Measurements from ENCODE around the gene TSSK2.

TSSK2 gene

DNA sequence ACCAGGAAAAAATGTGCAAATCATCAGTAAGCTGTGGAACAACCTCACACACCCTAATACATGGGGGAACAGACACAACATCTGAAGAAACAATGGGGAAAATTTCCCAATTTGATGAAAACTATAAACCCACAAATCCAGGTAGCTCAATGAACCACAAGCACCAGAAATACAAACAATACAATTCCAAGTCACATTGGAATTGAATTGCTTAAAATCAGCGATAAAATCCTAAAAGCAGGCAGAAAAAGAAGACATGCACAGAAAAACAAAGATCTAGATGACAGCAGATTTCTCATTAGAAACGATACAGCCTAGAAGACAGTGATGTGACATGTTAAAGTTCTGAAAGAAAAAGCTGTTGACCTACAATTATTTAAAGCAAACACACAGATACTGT is 40.9 kb upstream of the TSSK2 start:
- Histone ChIP-seq H4K20me1 (peaks cover 17% of the 10 kb centered on the region), H3K9me3 (no peaks in the 10 kb centered on the region; the same call in 1 of the 2 replicates), H3K4me1 (peaks cover 38% of the 10 kb centered on the region), H3K9ac (no peak overlapping the region), H3K4me2 (no peak overlapping the region), H3K27ac (no peak overlapping the region), H3K27me3 (no peaks in the 10 kb centered on the region), H3K36me3 (peaks cover 44% of the 10 kb centered on the region), H3K4me3 (no peak overlapping the region)
- no peak for TF ChIP-seq Cebpa-rat (IDR thresholded peaks at IDR 0.05)

DNA sequence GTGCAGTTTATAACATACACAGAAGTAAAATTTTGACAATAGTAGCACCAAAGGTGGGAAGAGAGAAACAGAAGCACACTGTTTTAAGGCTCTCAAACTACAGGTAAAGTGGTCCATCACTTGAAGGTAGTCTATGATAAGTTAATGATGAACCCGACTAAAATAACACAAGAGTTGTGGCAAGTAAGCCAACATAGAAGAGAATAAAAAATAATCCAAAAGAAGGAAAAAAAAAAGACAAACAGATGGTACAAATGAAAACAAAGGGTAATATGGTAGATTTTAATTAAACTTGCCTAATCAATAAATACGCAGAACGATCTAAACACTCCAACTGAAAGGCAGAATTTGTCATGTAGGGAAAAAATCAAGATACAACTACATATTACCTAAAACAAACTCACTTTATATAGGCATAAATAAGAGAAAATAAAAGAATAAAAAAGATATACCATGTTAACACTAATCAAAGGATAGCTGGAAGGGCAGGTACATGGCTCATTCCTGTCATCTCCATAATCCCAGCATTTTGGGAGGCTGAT is 40.5 kb upstream of the TSSK2 start:
- TF ChIP-seq Cebpa-rat (IDR thresholded peaks at IDR 0.05), result no peak

DNA sequence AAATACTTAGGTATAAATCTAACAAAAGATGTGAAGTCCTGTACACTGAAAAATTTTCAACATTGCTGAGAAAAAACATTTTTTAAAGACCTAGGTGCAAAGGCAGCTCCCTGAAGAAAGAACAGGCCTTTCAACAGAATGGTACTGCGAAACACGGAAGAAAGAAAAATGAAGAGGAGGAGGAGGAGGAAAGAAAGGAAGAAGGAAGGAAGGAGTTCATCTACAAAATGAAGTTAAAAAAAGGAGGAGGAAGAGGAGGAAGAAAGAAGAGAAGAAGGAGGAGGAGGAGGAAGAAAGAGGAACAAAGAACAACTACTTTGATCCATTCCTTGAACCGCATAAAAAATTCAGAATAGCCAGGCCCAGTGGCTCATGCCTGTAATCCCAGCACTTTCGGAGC is 38.4 kb upstream of the TSSK2 start:
- Histone ChIP-seq H3K27me3 (no peaks in the 10 kb centered on the region), H3K4me3 (no peak overlapping the region), H3K4me1 (peaks cover 12% of the 10 kb centered on the region), H3K9me3 (no peaks in the 10 kb centered on the region; the same call in 1 of the 2 replicates), H3K4me2 (no peak overlapping the region), H4K20me1 (peaks cover 34% of the 10 kb centered on the region), H3K9ac (no peak overlapping the region), H3K36me3 (peaks cover 50% of the 10 kb centered on the region), H3K27ac (no peak overlapping the region)
- TF ChIP-seq Cebpa-rat (IDR thresholded peaks at IDR 0.05), result no peak

More for the DNA sequence above, 40.5 kb upstream of the TSSK2 start:
- peaks cover 49% of the 10 kb centered on the region for H3K36me3 ChIP-seq
- no peak overlapping the region for H3K9ac ChIP-seq
- H3K4me3 ChIP-seq, result no peak overlapping the region
- no peaks in the 10 kb centered on the region; the same call in 1 of the 2 replicates for H3K9me3 ChIP-seq
- H4K20me1 ChIP-seq, result peaks cover 14% of the 10 kb centered on the region
- peaks cover 33% of the 10 kb centered on the region for H3K4me1 ChIP-seq
- H3K4me2 ChIP-seq, result no peak overlapping the region
- H3K27ac ChIP-seq, result no peak overlapping the region
- H3K27me3 ChIP-seq, result no peaks in the 10 kb centered on the region

- H3K4me1 ChIP-seq, result peaks cover 6% of the 10 kb centered on the region; the same call in 1 of the 2 replicates
- no peak overlapping the region for H3K9ac ChIP-seq
- no peaks in the 10 kb centered on the region for H3K27me3 ChIP-seq
- no peak overlapping the region for H3K4me2 ChIP-seq
- H3K4me3 ChIP-seq, result no peak overlapping the region
- peaks cover 52% of the 10 kb centered on the region for H4K20me1 ChIP-seq
- peaks cover 50% of the 10 kb centered on the region for H3K36me3 ChIP-seq
- no peak overlapping the region for H3K27ac ChIP-seq
- H3K9me3 ChIP-seq, result no peaks in the 10 kb centered on the region; the same call in 1 of the 2 replicates
- TF ChIP-seq Cebpa-rat (IDR thresholded peaks at IDR 0.05), result no peak
Measured at GRCh38 chr22:19094393-19094997, 36.6 kb upstream of the TSSK2 start.

DNA sequence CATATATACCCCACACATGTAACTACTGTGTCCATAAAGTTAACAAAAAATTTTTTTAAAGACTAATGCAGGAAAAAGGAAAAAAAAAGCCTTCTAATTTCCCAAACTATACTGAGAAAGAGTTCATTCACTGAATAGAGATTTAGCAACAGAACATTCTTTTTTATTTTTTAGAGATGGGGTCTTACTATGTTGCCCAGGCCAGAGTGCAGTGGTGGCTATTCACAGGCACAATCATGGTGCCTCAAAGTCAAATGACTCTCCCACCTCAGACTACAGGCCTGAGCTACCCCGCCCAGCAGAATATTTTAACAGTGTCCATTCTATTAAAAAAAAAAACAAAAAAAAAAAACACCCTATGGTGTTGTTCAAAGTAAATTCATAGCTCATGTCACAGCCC is 34.6 kb upstream of the TSSK2 start:
- H3K4me1 ChIP-seq, result peaks cover 6% of the 10 kb centered on the region; the same call in 1 of the 2 replicates
- no peaks in the 10 kb centered on the region; the same call in 1 of the 2 replicates for H3K9me3 ChIP-seq
- H3K4me3 ChIP-seq, result no peak overlapping the region
- H3K27me3 ChIP-seq, result no peaks in the 10 kb centered on the region
- no peak overlapping the region for H3K4me2 ChIP-seq
- H3K9ac ChIP-seq, result no peak overlapping the region
- peaks cover 64% of the 10 kb centered on the region for H3K36me3 ChIP-seq
- H4K20me1 ChIP-seq, result peaks cover 72% of the 10 kb centered on the region
- no peak overlapping the region for H3K27ac ChIP-seq
- no peak for TF ChIP-seq Cebpa-rat (IDR thresholded peaks at IDR 0.05)

GRCh38 chr22:19097518-19097917 is 33.6 kb upstream of the TSSK2 start:
- no peak for TF ChIP-seq Cebpa-rat (IDR thresholded peaks at IDR 0.05)
- Histone ChIP-seq H4K20me1 (peaks cover 79% of the 10 kb centered on the region), H3K27me3 (no peaks in the 10 kb centered on the region), H3K9me3 (no peaks in the 10 kb centered on the region; the same call in 1 of the 2 replicates), H3K27ac (no peak overlapping the region), H3K36me3 (peaks cover 73% of the 10 kb centered on the region), H3K4me1 (peaks cover 6% of the 10 kb centered on the region; the same call in 1 of the 2 replicates), H3K9ac (no peak overlapping the region), H3K4me3 (no peak overlapping the region), H3K4me2 (no peak overlapping the region)

GRCh38 chr22:19098157-19098556 is 33.0 kb upstream of the TSSK2 start:
- Histone ChIP-seq H3K4me3 (no peak overlapping the region), H3K9ac (no peak overlapping the region), H3K27ac (no peak overlapping the region), H4K20me1 (peaks cover 86% of the 10 kb centered on the region), H3K27me3 (no peaks in the 10 kb centered on the region), H3K36me3 (peaks cover 77% of the 10 kb centered on the region), H3K4me2 (no peak overlapping the region), H3K4me1 (no peaks in the 10 kb centered on the region), H3K9me3 (no peaks in the 10 kb centered on the region; the same call in 1 of the 2 replicates)
- no peak for TF ChIP-seq Cebpa-rat (IDR thresholded peaks at IDR 0.05)

DNA sequence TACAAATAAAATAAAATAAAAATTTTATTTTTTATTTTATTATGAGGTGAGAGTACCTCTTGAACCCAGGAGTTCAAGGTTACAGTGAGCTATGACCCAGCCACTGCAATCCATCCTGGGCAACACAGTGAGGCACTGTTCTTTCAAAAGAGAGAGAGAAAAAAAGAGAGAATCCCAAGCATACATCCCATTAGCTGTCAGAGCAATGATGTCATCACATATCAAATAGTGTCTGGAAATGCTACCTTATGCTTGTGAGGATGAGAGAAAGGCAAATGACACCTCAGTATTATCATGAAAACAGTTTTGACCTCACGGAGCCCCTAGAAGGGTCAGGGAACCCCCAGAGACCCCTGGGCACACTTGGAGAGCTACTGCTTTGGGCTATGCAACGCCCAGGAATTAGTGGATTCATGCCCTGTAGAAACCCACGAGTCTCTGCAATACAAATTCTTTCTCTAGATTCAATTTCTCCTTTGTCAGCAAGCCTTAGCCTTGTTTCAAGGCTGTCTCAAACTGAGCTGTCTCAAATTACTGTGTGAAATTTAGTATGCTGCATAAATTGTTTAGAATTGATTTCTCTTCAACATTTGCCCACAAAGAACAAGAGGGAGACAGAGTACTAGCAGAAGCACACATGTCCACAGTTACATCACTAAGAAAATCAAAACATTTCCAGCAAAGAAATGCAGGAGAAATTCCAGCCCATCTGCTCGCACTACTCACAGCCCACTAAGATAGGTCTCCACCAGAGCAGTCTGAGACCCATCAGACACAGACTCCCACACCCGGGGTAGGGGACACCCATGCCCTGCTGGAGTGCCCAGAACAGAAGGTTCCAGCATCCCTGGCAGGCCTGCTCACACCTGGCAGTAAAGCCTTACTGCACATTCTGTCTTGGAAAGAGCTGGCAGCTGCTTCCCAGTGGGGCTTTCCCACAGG is 27.0 kb upstream of the TSSK2 start:
- Histone ChIP-seq H3K4me2 (no peak overlapping the region), H3K9me3 (no peaks in the 10 kb centered on the region), H3K27me3 (no peaks in the 10 kb centered on the region), H3K4me1 (peaks cover 25% of the 10 kb centered on the region), H3K9ac (no peak overlapping the region), H3K27ac (no peak overlapping the region), H4K20me1 (peaks cover 97% of the 10 kb centered on the region), H3K4me3 (no peak overlapping the region), H3K36me3 (peaks cover 62% of the 10 kb centered on the region)
- TF ChIP-seq Cebpa-rat (IDR thresholded peaks at IDR 0.05), result no peak

DNA sequence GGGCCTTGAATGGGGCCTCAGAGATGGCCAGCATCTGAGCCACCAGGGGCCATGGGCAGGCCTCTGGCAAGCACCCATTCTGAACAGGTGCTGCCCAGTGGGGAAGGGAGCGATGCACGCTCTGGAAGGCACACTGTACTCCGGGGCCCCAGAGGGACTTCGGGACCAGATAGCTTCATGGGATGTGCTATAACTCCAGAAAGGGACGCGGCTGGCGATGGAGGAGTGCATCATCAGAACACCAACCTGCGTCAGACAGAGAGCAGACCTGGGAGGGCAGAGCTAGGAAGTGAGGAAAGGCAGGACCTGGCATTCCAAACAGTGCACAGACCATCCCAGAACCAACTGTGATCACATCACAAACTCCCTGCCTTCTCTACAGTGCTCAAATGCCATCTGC is 25.7 kb upstream of the TSSK2 start:
- Histone ChIP-seq H3K4me3 (no peak overlapping the region), H3K27ac (no peak overlapping the region), H3K9ac (no peak overlapping the region), H3K27me3 (no peaks in the 10 kb centered on the region), H3K4me2 (no peak overlapping the region), H4K20me1 (peaks cover 97% of the 10 kb centered on the region), H3K36me3 (peaks cover 49% of the 10 kb centered on the region), H3K9me3 (no peaks in the 10 kb centered on the region), H3K4me1 (peaks cover 38% of the 10 kb centered on the region)
- TF ChIP-seq Cebpa-rat (IDR thresholded peaks at IDR 0.05), result no peak

All from BLaER1 (cell line).